K562 (cell line): Measurements from ENCODE around the gene HMGCL. TPM values are rescaled to one million over a fixed set of nuclear protein-coding genes. Genes with fewer than 3 reads are reported as not detected.
A peak's percentile ranks its signal among the peaks of the same experiment; 100 is the strongest.

Experiments used
- BMI1 ChIP-seq: fragments of 150-350 bp; IDR thresholded peaks from 2 replicates; pipeline ENCODE4 v1.6.1; 2014; ENCODE audit warnings: low read length
- CAMTA2 ChIP-seq: fragments of 250-450 bp; sonication (Bioruptor Pico); conservative IDR thresholded peaks from 2 replicates; pipeline ENCODE4 v1.5.1; 2022
- CLOCK ChIP-seq: fragments of 250-450 bp; sonication (Bioruptor Pico); IDR thresholded peaks from 2 replicates; pipeline ENCODE4 v1.4.0; 2020; ENCODE audit warnings: mild to moderate bottlenecking, moderate library complexity, borderline replicate concordance
- FOSL1 ChIP-seq: fragments of 200-800 bp; sonication (Bioruptor generic); conservative IDR thresholded peaks from 2 replicates; pipeline ENCODE4 v1.6.1; 2016; ENCODE audit warnings: missing genetic modification characterization, missing compliant biosample characterization
- HDAC8 ChIP-seq: fragments of 450-650 bp; IDR thresholded peaks from 2 replicates; pipeline ENCODE4 v1.6.1; 2016; ENCODE audit warnings: mild to moderate bottlenecking, missing genetic modification characterization, moderate library complexity, missing compliant biosample characterization
- MTA2 ChIP-seq: fragments of 450-650 bp; IDR thresholded peaks from 2 replicates; pipeline ENCODE4 v1.6.1; 2016; ENCODE audit warnings: low read depth
- NFIX ChIP-seq: fragments of 250-450 bp; sonication (Bioruptor Pico); IDR thresholded peaks from 2 replicates; pipeline ENCODE4 v1.4.0; 2020; ENCODE audit warnings: low read depth, mild to moderate bottlenecking, moderate library complexity
- NFXL1 ChIP-seq: fragments of 450-650 bp; formaldehyde crosslinking; IDR thresholded peaks from 2 replicates; pipeline ENCODE4 v1.4.0; 2021; ENCODE audit warnings: mild to moderate bottlenecking
- RFX1 ChIP-seq: fragments of 450-650 bp; IDR thresholded peaks from 2 replicates; pipeline ENCODE4 v1.6.1; 2016; ENCODE audit warnings: mild to moderate bottlenecking, moderate library complexity
- ZBED1 ChIP-seq: IDR thresholded peaks from 2 replicates; pipeline ENCODE4 v1.6.1; 2014
- ZFP1 ChIP-seq: fragments of 450-650 bp; formaldehyde crosslinking; IDR thresholded peaks from 2 replicates; pipeline ENCODE4 v1.4.0; 2020; ENCODE audit warnings: mild to moderate bottlenecking, mixed read lengths
- ZNF79 ChIP-seq: fragments of 250-450 bp; sonication (Bioruptor Pico); IDR thresholded peaks from 2 replicates; pipeline ENCODE4 v1.4.0; 2020; ENCODE audit warnings: low read depth, mild to moderate bottlenecking, moderate library complexity
- polyA plus RNA-seq, 8 experiments: library from polyadenylated mRNA; depleted of rRNA in 4 of 8; stranded (reverse) in 5 of 8; unstranded in 3 of 8; fragments of >200 nt; fragmentation: Nextera tagmentation in 2 of 8; fragmentation: Illumina TruSeq in 1 of 8; extraction: Ambion mirVana in 2 of 8; extraction: Trizol in 1 of 8; gene quantifications; 2 replicates each; pipeline versions ENCODE4 v1.2.1 to v1.2.3, GENCODE V29; 2011 to 2014; ENCODE audit warnings: inconsistent platforms in 1 of 8, missing spikeins in 1 of 8
- total RNA-seq, 7 experiments: library from RNA; depleted of rRNA in 6 of 7; stranded (reverse); fragments of >200 nt in 6 of 7; fragmentation: Illumina TruSeq in 2 of 7; extraction: Trizol in 2 of 7; gene quantifications; 2 replicates each; pipeline versions ENCODE4 v1.2.1 to v1.2.3, GENCODE V29; 2011 to 2021; ENCODE audit warnings: low replicate concordance in 1 of 7
- TF ChIP-seq, protein P1 (sequence below): fragments of 250-450 bp; sonication (Bioruptor Pico); IDR thresholded peaks from 2 replicates; pipeline ENCODE4 v1.4.0; 2020; ENCODE audit warnings: borderline replicate concordance
- TF ChIP-seq, protein P2 (sequence below), 2 experiments: fragments of 450-650 bp in 1 of 2; IDR thresholded peaks; 2 replicates each; pipeline ENCODE4 v1.6.1; 2011 to 2017; ENCODE audit warnings: low read depth in 2 of 2, antibody characterized with exemption in 1 of 2, borderline replicate concordance in 1 of 2, low read length in 1 of 2, mild to moderate bottlenecking in 1 of 2, mixed read lengths in 1 of 2; ENCODE audit not compliant: control insufficient read depth in 1 of 2
- TF ChIP-seq, protein P3 (sequence below): fragments of 450-650 bp; formaldehyde crosslinking; IDR thresholded peaks from 2 replicates; pipeline ENCODE4 v1.4.0; 2020; ENCODE audit warnings: mild to moderate bottlenecking, moderate library complexity

HMGCL gene
- total and polyA plus RNA-seq, 9 of the 15 experiments (the other 6 are each of a cell fraction or from before 2014, with no cell fraction given): 18.0 to 82.2 (median 24.2) TPM

GRCh38 chr1:23777979-23778814 is 47.0 kb downstream of the HMGCL start, which contains the start of gene PITHD1 (continued):
- TF ChIP-seq, protein P1, sequence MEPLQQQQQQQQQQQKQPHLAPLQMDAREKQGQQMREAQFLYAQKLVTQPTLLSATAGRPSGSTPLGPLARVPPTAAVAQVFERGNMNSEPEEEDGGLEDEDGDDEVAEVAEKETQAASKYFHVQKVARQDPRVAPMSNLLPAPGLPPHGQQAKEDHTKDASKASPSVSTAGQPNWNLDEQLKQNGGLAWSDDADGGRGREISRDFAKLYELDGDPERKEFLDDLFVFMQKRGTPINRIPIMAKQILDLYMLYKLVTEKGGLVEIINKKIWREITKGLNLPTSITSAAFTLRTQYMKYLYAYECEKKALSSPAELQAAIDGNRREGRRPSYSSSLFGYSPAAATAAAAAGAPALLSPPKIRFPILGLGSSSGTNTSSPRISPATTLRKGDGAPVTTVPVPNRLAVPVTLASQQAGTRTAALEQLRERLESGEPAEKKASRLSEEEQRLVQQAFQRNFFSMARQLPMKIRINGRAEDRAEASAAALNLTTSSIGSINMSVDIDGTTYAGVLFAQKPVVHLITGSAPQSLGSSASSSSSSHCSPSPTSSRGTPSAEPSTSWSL: no peak
- TF ChIP-seq ZFP1 (CRISPR knock-in tag) (no peak), NFXL1 (CRISPR knock-in tag) (no peak), HDAC8 (tag) (peak; percentile 70; the same call in 1 of the 2 replicates), ZNF79 (CRISPR knock-in tag) (no peak), CAMTA2 (CRISPR knock-in tag) (no peak), NFIX (CRISPR knock-in tag) (no peak), MTA2 (peak; percentile 88), BMI1 (no peak), FOSL1 (peak; percentile 65), ZBED1 (peak; percentile 76; the same call in 1 of the 2 replicates), CLOCK (no peak), RFX1 (peak; percentile 35; the same call in 1 of the 2 replicates)
- TF ChIP-seq, protein P2, sequence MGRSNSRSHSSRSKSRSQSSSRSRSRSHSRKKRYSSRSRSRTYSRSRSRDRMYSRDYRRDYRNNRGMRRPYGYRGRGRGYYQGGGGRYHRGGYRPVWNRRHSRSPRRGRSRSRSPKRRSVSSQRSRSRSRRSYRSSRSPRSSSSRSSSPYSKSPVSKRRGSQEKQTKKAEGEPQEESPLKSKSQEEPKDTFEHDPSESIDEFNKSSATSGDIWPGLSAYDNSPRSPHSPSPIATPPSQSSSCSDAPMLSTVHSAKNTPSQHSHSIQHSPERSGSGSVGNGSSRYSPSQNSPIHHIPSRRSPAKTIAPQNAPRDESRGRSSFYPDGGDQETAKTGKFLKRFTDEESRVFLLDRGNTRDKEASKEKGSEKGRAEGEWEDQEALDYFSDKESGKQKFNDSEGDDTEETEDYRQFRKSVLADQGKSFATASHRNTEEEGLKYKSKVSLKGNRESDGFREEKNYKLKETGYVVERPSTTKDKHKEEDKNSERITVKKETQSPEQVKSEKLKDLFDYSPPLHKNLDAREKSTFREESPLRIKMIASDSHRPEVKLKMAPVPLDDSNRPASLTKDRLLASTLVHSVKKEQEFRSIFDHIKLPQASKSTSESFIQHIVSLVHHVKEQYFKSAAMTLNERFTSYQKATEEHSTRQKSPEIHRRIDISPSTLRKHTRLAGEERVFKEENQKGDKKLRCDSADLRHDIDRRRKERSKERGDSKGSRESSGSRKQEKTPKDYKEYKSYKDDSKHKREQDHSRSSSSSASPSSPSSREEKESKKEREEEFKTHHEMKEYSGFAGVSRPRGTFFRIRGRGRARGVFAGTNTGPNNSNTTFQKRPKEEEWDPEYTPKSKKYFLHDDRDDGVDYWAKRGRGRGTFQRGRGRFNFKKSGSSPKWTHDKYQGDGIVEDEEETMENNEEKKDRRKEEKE (IDR thresholded peaks at IDR 0.05; ENCODE audit: borderline replicate concordance in 1 of 2, control insufficient read depth in 1 of 2, low read depth in 2 of 2, low read length in 1 of 2): 0 out of 4 replicates have a peak, but pooled peaks of 1 of the 2 experiments have one; percentile 50
- TF ChIP-seq, protein P3, sequence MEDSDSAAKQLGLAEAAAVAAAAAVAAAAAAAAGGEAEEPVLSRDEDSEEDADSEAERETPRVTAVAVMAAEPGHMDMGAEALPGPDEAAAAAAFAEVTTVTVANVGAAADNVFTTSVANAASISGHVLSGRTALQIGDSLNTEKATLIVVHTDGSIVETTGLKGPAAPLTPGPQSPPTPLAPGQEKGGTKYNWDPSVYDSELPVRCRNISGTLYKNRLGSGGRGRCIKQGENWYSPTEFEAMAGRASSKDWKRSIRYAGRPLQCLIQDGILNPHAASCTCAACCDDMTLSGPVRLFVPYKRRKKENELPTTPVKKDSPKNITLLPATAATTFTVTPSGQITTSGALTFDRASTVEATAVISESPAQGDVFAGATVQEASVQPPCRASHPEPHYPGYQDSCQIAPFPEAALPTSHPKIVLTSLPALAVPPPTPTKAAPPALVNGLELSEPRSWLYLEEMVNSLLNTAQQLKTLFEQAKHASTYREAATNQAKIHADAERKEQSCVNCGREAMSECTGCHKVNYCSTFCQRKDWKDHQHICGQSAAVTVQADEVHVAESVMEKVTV (CRISPR knock-in tag): no peak
